H1 (cell line): ENCODE data around the gene NTMT1.

ENCODE experiments used
- ATF3 ChIP-seq: IDR thresholded peaks from 2 replicates; pipeline ENCODE4 v1.6.1; 2011; ENCODE audit warnings: low read depth, mild to moderate bottlenecking, low read length; ENCODE audit not compliant: insufficient read depth
- EZH2 ChIP-seq: fragments of 200-600 bp; sonication (generic); IDR thresholded peaks from 2 replicates; pipeline ENCODE4 v1.7.1; 2012; ENCODE audit warnings: low read depth, mild to moderate bottlenecking, moderate library complexity, low read length, inconsistent platforms; ENCODE audit not compliant: severe bottlenecking
- GABPA ChIP-seq: IDR thresholded peaks from 2 replicates; pipeline ENCODE4 v1.6.1; 2011; ENCODE audit warnings: mild to moderate bottlenecking, low read length, moderate library complexity, borderline replicate concordance; ENCODE audit not compliant: insufficient read depth
- JUN ChIP-seq: IDR thresholded peaks from 2 replicates; pipeline ENCODE4 v1.6.1; 2011; ENCODE audit warnings: low read depth, mild to moderate bottlenecking, improper control_type of control experiment, low read length
- POLR2A ChIP-seq, 2 experiments: IDR thresholded peaks; 1 replicate in 1 of 2; 2 replicates in 1 of 2; pipeline ENCODE4 v1.6.1; 2011; ENCODE audit warnings: low read depth in 2 of 2, low read length in 2 of 2, mild to moderate bottlenecking in 2 of 2; ENCODE audit errors: control extremely low read depth in 1 of 2
- POU5F1 ChIP-seq: IDR thresholded peaks from 2 replicates; pipeline ENCODE4 v1.6.1; 2011; ENCODE audit warnings: low read depth, mild to moderate bottlenecking, low read length, moderate library complexity
- TF ChIP-seq, protein P1 (sequence below), 3 experiments: IDR thresholded peaks; 1 replicate in 2 of 3; 2 replicates in 1 of 3; pipeline versions ENCODE4 v1.5.1 to v1.6.1; 2011; ENCODE audit warnings: low read length in 3 of 3, mild to moderate bottlenecking in 3 of 3, inconsistent platforms in 2 of 3, low read depth in 1 of 3, moderate library complexity in 1 of 3; ENCODE audit not compliant: insufficient read depth in 1 of 3; ENCODE audit errors: control extremely low read depth in 1 of 3

- no peak for TF ChIP-seq POLR2A (IDR thresholded peaks at IDR 0.05; ENCODE audit: control extremely low read depth in 1 of 2, low read depth in 2 of 2, low read length in 2 of 2)
- no peak for TF ChIP-seq EZH2
- TF ChIP-seq, protein P1, sequence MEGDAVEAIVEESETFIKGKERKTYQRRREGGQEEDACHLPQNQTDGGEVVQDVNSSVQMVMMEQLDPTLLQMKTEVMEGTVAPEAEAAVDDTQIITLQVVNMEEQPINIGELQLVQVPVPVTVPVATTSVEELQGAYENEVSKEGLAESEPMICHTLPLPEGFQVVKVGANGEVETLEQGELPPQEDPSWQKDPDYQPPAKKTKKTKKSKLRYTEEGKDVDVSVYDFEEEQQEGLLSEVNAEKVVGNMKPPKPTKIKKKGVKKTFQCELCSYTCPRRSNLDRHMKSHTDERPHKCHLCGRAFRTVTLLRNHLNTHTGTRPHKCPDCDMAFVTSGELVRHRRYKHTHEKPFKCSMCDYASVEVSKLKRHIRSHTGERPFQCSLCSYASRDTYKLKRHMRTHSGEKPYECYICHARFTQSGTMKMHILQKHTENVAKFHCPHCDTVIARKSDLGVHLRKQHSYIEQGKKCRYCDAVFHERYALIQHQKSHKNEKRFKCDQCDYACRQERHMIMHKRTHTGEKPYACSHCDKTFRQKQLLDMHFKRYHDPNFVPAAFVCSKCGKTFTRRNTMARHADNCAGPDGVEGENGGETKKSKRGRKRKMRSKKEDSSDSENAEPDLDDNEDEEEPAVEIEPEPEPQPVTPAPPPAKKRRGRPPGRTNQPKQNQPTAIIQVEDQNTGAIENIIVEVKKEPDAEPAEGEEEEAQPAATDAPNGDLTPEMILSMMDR (IDR thresholded peaks at IDR 0.05; ENCODE audit: control extremely low read depth in 1 of 3, insufficient read depth in 1 of 3, low read depth in 1 of 3, low read length in 3 of 3), result no peak
- TF ChIP-seq GABPA, result no peak
- TF ChIP-seq JUN, result no peak
- TF ChIP-seq ATF3, result no peak
- no peak for TF ChIP-seq POU5F1
These were observed 28.0 kb downstream of the NTMT1 start for GRCh38 chr9:129653823-129654553.
